Measurements from ENCODE around the gene SUV39H1.

Gene SUV39H1

DNA sequence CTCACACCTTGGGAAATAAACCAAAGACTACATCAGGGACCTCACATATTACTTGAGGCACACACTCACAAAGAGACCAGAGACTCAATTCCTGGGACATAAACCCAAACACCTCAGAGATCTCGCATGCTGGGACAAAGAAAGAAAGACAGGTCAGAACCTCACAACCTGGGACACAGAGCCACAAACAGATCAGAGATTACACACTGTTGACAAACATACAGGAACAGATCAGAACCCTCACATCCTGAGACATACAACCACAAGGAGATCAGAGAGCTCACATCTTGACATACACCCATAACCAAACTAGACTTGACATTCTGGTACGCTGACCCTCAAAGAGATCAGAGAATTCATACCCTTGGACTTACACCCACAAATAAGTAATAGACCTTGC lies 17.3 kb downstream of the SUV39H1 start:
- TF ChIP-seq, protein P1, sequence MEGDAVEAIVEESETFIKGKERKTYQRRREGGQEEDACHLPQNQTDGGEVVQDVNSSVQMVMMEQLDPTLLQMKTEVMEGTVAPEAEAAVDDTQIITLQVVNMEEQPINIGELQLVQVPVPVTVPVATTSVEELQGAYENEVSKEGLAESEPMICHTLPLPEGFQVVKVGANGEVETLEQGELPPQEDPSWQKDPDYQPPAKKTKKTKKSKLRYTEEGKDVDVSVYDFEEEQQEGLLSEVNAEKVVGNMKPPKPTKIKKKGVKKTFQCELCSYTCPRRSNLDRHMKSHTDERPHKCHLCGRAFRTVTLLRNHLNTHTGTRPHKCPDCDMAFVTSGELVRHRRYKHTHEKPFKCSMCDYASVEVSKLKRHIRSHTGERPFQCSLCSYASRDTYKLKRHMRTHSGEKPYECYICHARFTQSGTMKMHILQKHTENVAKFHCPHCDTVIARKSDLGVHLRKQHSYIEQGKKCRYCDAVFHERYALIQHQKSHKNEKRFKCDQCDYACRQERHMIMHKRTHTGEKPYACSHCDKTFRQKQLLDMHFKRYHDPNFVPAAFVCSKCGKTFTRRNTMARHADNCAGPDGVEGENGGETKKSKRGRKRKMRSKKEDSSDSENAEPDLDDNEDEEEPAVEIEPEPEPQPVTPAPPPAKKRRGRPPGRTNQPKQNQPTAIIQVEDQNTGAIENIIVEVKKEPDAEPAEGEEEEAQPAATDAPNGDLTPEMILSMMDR (IDR thresholded peaks at IDR 0.05; ENCODE audit: insufficient read depth, low read length, missing control alignments): no peak
- no peak for DNase-seq (ENCODE audit: low read depth, low spot score)
- ChIA-PET CTCF (no interaction called here), POLR2A (no interaction called here)
- no peak overlapping the region for H3K4me3 ChIP-seq (ENCODE audit: low read depth, low read length)

DNA sequence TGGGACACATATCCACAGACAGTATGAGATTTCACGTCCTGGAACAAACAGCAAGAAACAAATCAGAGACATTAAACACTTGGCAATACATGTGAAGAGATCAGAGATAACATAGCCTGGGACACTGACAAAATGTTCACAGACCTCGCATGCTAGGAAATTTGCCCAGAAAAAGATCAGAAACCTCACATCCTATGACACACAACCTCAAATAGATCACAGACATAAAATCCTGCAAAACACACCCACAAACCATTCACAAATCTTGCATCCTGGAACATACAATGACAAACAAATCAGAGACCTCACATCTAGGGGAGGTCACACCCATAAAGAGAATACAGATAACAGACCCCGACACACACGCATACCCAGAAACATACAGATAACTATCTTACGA lies 18.0 kb downstream of the SUV39H1 start:
- TF ChIP-seq, protein P1 (IDR thresholded peaks at IDR 0.05; ENCODE audit: insufficient read depth, low read length, missing control alignments): no peak
- ChIA-PET POLR2A (no interaction called here), CTCF (no interaction called here)
- no peak for DNase-seq (ENCODE audit: low read depth, low spot score)
- no peak overlapping the region for H3K4me3 ChIP-seq (ENCODE audit: low read depth, low read length)

DNA sequence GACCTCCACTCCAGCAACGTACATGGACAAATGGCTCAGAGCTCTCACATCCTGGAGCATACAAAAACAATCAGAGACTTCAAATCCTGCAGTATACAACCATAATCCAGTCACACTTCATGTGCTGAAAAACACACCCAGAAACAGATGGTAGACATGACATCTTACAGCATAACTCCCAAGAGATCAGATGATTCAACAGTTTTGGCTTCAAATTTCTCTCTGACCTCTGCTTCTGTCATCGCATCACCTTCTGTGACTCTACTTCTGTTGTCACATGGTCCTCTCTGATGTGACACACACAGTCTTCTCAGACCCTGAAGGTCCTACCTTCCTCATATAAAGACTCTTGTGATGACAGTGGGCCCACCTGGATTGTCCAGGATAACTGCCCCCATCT lies 18.5 kb downstream of the SUV39H1 start:
- TF ChIP-seq, protein P1 (IDR thresholded peaks at IDR 0.05; ENCODE audit: insufficient read depth, low read length, missing control alignments): no peak
- ChIA-PET CTCF (no interaction called here), POLR2A (no interaction called here)
- H3K4me3 ChIP-seq (ENCODE audit: low read depth, low read length): no peak overlapping the region
- no peak for DNase-seq (ENCODE audit: low read depth, low spot score)

DNA sequence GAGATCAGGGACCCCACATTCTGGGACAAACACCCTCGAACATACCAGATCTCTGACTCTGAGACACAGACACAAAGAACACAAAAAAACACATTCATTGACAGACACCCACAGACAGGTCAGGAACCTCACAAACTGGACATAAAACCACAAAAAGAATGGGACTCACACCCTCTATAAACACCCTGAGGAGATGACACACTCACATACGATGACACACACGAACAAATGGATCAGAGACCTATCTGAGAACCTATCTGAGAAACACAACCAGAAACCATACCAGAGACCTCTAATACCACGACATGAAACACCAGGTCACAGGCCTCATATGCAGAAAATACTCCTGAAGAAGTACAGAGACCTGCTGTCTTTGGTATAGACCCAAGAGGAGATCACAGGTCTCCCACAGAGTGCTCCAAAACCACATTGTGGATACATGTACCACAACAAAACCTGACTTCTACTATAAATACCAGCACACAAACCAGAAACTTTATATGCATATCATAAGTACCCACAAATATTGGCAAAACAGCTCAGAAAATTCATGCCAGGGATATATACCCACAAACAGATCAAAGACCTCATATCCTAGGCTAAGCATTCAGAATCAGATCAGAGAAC lies 19.5 kb downstream of the SUV39H1 start:
- CTCF ChIA-PET: no interaction called here
- no peak overlapping the region for H3K4me3 ChIP-seq (ENCODE audit: low read depth, low read length)
- POLR2A ChIA-PET: no interaction called here

DNA sequence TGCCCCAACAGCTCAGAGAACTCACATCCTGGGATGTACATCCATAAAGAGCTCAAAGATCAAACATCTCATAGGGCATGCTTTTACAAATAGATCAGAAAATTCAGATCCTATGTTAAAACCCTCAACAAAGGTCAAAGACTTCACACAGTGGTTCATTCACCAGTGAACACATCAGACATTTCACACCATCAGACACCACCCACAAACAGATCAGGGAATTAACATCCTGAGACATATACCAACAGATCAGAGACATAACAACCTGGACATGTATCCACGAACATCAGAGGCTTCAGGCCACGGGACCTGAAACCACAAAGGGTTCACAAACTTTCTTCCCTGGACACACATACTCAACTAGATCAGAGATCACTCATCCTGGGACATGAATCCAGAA lies 23.4 kb downstream of the SUV39H1 start:
- CTCF ChIA-PET: no interaction called here

More for the DNA sequence above, 19.5 kb downstream of the SUV39H1 start:
- DNase-seq (ENCODE audit: low read depth, low spot score): no peak
- TF ChIP-seq, protein P1 (IDR thresholded peaks at IDR 0.05; ENCODE audit: insufficient read depth, low read length, missing control alignments): no peak

DNA sequence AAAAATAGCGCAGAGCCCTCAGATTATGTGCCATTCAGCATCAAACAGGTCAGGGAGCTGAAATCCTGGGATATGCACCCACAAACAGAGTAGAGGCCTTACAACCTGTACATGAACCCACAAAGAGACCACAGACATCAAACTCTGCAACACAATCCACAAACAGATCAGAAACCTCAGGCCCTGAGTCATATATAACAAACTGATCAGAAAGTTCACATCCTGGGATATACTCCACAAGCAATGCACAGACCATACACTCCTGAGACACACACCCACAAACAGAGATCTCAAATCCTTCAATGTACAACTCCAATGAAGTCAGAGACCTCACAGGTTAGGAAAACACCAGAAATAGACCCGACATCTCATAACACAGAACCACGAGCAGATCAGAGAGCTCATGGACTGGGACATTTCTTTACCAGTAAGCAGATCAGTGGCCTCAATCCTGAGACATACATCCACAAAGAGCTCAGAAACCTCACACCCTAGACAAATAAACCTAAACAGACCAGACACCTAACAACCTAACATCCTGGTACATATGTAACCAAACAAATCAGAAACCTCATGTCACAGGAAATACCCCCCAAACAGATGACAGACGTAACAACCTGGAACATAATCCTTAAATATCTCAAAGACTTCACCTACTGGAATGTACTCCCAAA lies 24.2 kb downstream of the SUV39H1 start:
- POLR2A ChIA-PET: no interaction called here
- H3K4me3 ChIP-seq (ENCODE audit: low read depth, low read length): no peak overlapping the region
- TF ChIP-seq, protein P1 (IDR thresholded peaks at IDR 0.05; ENCODE audit: insufficient read depth, low read length, missing control alignments): no peak
- CTCF ChIA-PET: no interaction called here
- DNase-seq (ENCODE audit: low read depth, low spot score): no peak

More for the DNA sequence above, 23.4 kb downstream of the SUV39H1 start:
- TF ChIP-seq, protein P1 (IDR thresholded peaks at IDR 0.05; ENCODE audit: insufficient read depth, low read length, missing control alignments): no peak
- H3K4me3 ChIP-seq (ENCODE audit: low read depth, low read length): no peak overlapping the region
- DNase-seq (ENCODE audit: low read depth, low spot score): no peak
- POLR2A ChIA-PET: no interaction called here
